Fibroblast of lung (primary cell): ENCODE results near the gene SCRT2. TPM values are rescaled to one million over a fixed set of nuclear protein-coding genes. Genes with fewer than 3 reads are reported as not detected.

ENCODE experiments used
- DNase-seq, 2 donors: peaks; one replicate each; pipeline versions ENCODE4 v3.0.0 to v3.0.0-alpha.2; 2010; ENCODE audit warnings: low read depth in 2 of 2
- H2AFZ ChIP-seq: 2 replicates; pipeline ENCODE4 v1.5.1; 2012; ENCODE audit warnings: low read length, control low read depth, inconsistent platforms
- H3K27ac ChIP-seq: 2 replicates; pipeline ENCODE4 v1.5.1; 2011; ENCODE audit warnings: low read length, control low read depth; ENCODE audit not compliant: insufficient read depth
- H3K27me3 ChIP-seq: 2 replicates; pipeline ENCODE4 v1.5.1; 2011; ENCODE audit warnings: mild to moderate bottlenecking, low read length; ENCODE audit not compliant: control insufficient read depth, insufficient read depth
- H3K36me3 ChIP-seq: 2 replicates; pipeline ENCODE4 v1.5.1; 2011; ENCODE audit warnings: low read length; ENCODE audit not compliant: control insufficient read depth, insufficient read depth
- H3K4me1 ChIP-seq: 2 replicates; pipeline ENCODE4 v1.5.1; 2011; ENCODE audit warnings: low read length; ENCODE audit not compliant: control insufficient read depth, insufficient read depth; ENCODE audit errors: extremely low read depth
- H3K4me2 ChIP-seq: 2 replicates; pipeline ENCODE4 v1.5.1; 2011; ENCODE audit warnings: low read length, control low read depth; ENCODE audit not compliant: insufficient read depth; ENCODE audit errors: extremely low read depth
- H3K4me3 ChIP-seq, 4 experiments: fragments of 200-600 bp in 1 of 4; sonication (generic) in 1 of 4; replicated peaks in 1 of 4; 2 replicates each; pipeline ENCODE4 v1.5.1; 2011 to 2016; ENCODE audit warnings: low read length in 4 of 4, low read depth in 3 of 4, mild to moderate bottlenecking in 3 of 4, control low read depth in 2 of 4, inconsistent platforms in 1 of 4, mixed read lengths in 1 of 4; ENCODE audit not compliant: insufficient read depth in 1 of 4; ENCODE audit errors: control extremely low read depth in 1 of 4
- H3K79me2 ChIP-seq: 2 replicates; pipeline ENCODE4 v1.5.1; 2012; ENCODE audit warnings: mild to moderate bottlenecking, low read length, inconsistent platforms; ENCODE audit not compliant: control insufficient read depth, insufficient read depth
- H3K9ac ChIP-seq: 2 replicates; pipeline ENCODE4 v1.5.1; 2011; ENCODE audit warnings: mild to moderate bottlenecking, low read length, control low read depth; ENCODE audit not compliant: insufficient read depth
- H3K9me3 ChIP-seq: 2 replicates; pipeline ENCODE4 v1.5.1; 2012; ENCODE audit warnings: low read depth, low read length; ENCODE audit not compliant: control insufficient read depth, insufficient read depth
- H4K20me1 ChIP-seq: 2 replicates; pipeline ENCODE4 v1.5.1; 2011; ENCODE audit warnings: low read length; ENCODE audit not compliant: control insufficient read depth, insufficient read depth; ENCODE audit errors: extremely low read depth
- CTCF ChIP-seq, 2 donors: IDR thresholded peaks in 1 of 2; conservative IDR thresholded peaks in 1 of 2; 1 replicate in 1 of 2; 2 replicates in 1 of 2; pipeline ENCODE4 v1.5.1; 2011 to 2012; ENCODE audit warnings: low read length in 2 of 2, control low read depth in 1 of 2, inconsistent platforms in 1 of 2, low read depth in 1 of 2, mild to moderate bottlenecking in 1 of 2
- EZH2 ChIP-seq: IDR thresholded peaks from 2 replicates; pipeline ENCODE4 v1.5.1; 2012; ENCODE audit warnings: low read length, control low read depth, mild to moderate bottlenecking; ENCODE audit errors: missing control alignments
- polyA plus RNA-seq, 2 donors: library from polyadenylated mRNA; depleted of rRNA in 1 of 2; stranded (reverse) in 1 of 2; unstranded in 1 of 2; fragments of >200 nt; gene quantifications; 2 replicates each; pipeline ENCODE4 v1.2.1, GENCODE V29; 2011 to 2012; ENCODE audit warnings: missing spikeins in 1 of 2
- total RNA-seq: library from RNA; depleted of rRNA; stranded (reverse); fragments of >200 nt; gene quantifications from 2 replicates; pipeline ENCODE4 v1.2.1, GENCODE V29; 2014

Gene SCRT2
- total and polyA plus RNA-seq, 2 donors (not counting 1 experiment from before 2014, with no cell fraction given), result not detected

GRCh38 chr20:707451-708110 lies 32.0 kb upstream of the SCRT2 start:
- DNase-seq, result no peak
- peaks cover 8% of the 10 kb centered on the region for H3K27me3 ChIP-seq
- H3K9ac ChIP-seq, result no peak overlapping the region
- no peaks in the 10 kb centered on the region for H4K20me1 ChIP-seq
- H3K4me2 ChIP-seq, result no peak overlapping the region
- TF ChIP-seq CTCF (conservative IDR thresholded peaks at IDR 0.05 in 1 of 2, IDR thresholded peaks at IDR 0.05 in 1 of 2; ENCODE audit: low read depth in 1 of 2, low read length in 2 of 2), result no peak
- no peak for TF ChIP-seq EZH2
- H2AFZ ChIP-seq, result no peak overlapping the region
- no peaks in the 10 kb centered on the region for H3K9me3 ChIP-seq
- no peaks in the 10 kb centered on the region for H3K36me3 ChIP-seq
- H3K27ac ChIP-seq, result no peak overlapping the region
- no peaks in the 10 kb centered on the region for H3K79me2 ChIP-seq
- no peaks in the 10 kb centered on the region for H3K4me1 ChIP-seq
- no peak overlapping the region for H3K4me3 ChIP-seq

GRCh38 chr20:706366-706885 lies 30.8 kb upstream of the SCRT2 start:
- Histone ChIP-seq H4K20me1 (no peaks in the 10 kb centered on the region), H3K4me2 (no peak overlapping the region), H3K27ac (no peak overlapping the region), H3K4me1 (no peaks in the 10 kb centered on the region), H3K4me3 (no peak overlapping the region), H3K27me3 (peaks cover 6% of the 10 kb centered on the region), H3K9ac (no peak overlapping the region), H3K79me2 (no peaks in the 10 kb centered on the region), H3K9me3 (no peaks in the 10 kb centered on the region), H2AFZ (no peak overlapping the region), H3K36me3 (no peaks in the 10 kb centered on the region)
- no peak for TF ChIP-seq EZH2
- no peak for DNase-seq

- no peak for TF ChIP-seq CTCF (conservative IDR thresholded peaks at IDR 0.05 in 1 of 2, IDR thresholded peaks at IDR 0.05 in 1 of 2; ENCODE audit: low read depth in 1 of 2, low read length in 2 of 2)
- no peak for TF ChIP-seq EZH2
Observed at GRCh38 chr20:704726-705125, 29.1 kb upstream of the SCRT2 start.

More at GRCh38 chr20:704726-705125, 29.1 kb upstream of the SCRT2 start:
- Histone ChIP-seq H3K4me3 (no peak overlapping the region), H3K27ac (no peak overlapping the region), H3K4me2 (no peak overlapping the region), H4K20me1 (no peaks in the 10 kb centered on the region), H3K79me2 (no peaks in the 10 kb centered on the region), H2AFZ (no peak overlapping the region), H3K9me3 (no peaks in the 10 kb centered on the region), H3K4me1 (no peaks in the 10 kb centered on the region), H3K27me3 (no peaks in the 10 kb centered on the region), H3K36me3 (no peaks in the 10 kb centered on the region), H3K9ac (no peak overlapping the region)
- DNase-seq, result no peak
